ENCODE results near the gene CACNA2D3.

Gene CACNA2D3

DNA sequence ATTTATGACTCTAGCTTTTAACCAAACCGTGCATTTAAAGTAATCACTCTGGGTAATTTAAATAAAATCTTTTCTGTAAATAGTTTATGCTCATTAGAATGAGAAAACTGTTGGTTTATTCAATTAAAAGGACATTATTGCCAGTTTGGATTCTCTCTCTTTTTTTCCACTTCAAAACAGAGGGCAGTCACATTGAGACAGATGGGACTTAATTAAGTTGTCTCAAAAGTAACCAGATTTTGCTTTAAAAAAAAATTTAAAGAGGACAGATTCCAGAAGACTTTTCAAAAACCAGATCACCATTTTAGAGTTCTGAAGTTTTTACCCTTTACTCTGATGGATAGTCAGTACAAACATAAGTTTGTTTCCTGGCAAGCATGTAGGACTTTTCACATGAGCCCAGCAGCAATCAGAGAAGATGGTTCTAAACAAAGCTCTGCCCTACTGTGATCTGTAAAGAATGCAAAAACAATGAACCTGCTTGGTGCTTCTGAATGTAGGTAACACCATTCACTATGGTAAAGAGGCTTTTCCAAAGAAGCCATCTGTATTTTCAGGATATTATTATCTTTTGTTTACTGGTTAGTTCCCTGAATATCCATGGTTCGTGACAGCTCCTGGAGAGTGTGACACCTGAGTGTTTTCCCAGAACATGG lies 669.3 kb downstream of the CACNA2D3 start:
- no peak overlapping the region for H3K4me3 ChIP-seq (ENCODE audit: control insufficient read depth, low read depth, low read length)
- no peak for DNase-seq (ENCODE audit: low read depth)
- TF ChIP-seq, protein P1, sequence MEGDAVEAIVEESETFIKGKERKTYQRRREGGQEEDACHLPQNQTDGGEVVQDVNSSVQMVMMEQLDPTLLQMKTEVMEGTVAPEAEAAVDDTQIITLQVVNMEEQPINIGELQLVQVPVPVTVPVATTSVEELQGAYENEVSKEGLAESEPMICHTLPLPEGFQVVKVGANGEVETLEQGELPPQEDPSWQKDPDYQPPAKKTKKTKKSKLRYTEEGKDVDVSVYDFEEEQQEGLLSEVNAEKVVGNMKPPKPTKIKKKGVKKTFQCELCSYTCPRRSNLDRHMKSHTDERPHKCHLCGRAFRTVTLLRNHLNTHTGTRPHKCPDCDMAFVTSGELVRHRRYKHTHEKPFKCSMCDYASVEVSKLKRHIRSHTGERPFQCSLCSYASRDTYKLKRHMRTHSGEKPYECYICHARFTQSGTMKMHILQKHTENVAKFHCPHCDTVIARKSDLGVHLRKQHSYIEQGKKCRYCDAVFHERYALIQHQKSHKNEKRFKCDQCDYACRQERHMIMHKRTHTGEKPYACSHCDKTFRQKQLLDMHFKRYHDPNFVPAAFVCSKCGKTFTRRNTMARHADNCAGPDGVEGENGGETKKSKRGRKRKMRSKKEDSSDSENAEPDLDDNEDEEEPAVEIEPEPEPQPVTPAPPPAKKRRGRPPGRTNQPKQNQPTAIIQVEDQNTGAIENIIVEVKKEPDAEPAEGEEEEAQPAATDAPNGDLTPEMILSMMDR (IDR thresholded peaks at IDR 0.05; ENCODE audit: control insufficient read depth, insufficient read depth, low read depth, low read length, missing control alignments), result no peak

DNA sequence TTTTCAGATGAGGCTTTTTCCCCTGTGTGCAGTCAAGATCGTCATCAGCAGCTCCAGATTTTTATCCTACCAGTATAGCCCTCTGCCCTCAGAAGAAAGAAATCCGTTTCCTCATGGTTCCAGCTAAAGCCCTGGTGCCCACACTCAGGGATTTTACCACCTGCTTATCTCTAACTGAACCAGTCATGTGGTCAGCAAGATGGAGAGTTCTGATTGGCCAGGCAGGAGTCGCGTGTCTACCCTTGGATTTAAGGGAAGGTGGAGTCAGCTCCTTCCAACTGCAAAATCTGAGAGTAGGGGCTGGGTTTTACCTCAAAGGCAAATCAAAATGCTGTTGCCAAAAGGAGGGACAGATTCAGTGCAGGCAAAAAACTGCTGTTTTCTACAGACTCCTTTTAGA lies 670.2 kb downstream of the CACNA2D3 start:
- H3K4me3 ChIP-seq (ENCODE audit: control insufficient read depth, low read depth, low read length), result no peak overlapping the region
- TF ChIP-seq, protein P1 (IDR thresholded peaks at IDR 0.05; ENCODE audit: control insufficient read depth, insufficient read depth, low read depth, low read length, missing control alignments), result no peak
- DNase-seq (ENCODE audit: low read depth), result no peak

DNA sequence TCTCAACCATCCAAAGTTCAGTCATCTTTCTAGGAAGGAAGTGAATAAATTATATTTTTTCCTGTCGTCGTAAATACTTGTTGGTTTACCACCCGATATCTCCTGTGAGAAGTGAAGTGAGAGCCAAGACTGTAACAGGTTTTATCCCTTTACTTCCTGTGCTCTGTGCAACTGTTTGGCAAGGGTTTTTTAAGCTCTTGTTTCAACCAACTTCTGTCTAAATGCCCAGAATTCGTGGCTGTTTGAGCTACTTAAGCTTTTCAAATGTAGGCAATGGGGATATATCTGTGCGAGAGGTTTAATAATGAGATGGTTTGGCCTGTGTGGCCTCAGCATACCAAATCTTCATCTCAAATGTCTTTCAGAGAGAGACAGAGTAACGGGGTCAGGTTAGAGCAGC lies 670.8 kb downstream of the CACNA2D3 start:
- no peak for DNase-seq (ENCODE audit: low read depth)
- no peak overlapping the region for H3K4me3 ChIP-seq (ENCODE audit: control insufficient read depth, low read depth, low read length)
- TF ChIP-seq, protein P1 (IDR thresholded peaks at IDR 0.05; ENCODE audit: control insufficient read depth, insufficient read depth, low read depth, low read length, missing control alignments), result no peak

DNA sequence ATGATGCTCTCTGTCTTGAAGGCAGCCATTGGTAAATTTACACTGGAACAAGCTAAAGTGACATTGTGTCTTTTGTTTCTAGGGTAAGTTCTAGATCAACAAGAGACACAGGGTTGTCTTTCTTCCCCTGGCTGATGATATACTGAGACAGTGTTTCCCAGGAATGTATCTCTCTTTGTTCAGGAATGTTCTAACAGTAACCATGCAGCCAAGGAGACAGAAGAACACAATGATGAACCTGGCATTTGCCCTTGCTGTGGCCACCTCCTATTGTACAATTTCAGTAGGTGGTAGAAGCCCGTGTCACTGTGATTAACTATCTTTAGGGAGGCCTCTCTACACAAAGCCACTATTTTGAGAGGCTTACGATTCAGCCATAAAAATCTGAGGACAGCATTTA lies 674.8 kb downstream of the CACNA2D3 start:
- TF ChIP-seq, protein P1 (IDR thresholded peaks at IDR 0.05; ENCODE audit: control insufficient read depth, insufficient read depth, low read depth, low read length, missing control alignments), result no peak
- H3K4me3 ChIP-seq (ENCODE audit: control insufficient read depth, low read depth, low read length), result no peak overlapping the region
- no peak for DNase-seq (ENCODE audit: low read depth)

DNA sequence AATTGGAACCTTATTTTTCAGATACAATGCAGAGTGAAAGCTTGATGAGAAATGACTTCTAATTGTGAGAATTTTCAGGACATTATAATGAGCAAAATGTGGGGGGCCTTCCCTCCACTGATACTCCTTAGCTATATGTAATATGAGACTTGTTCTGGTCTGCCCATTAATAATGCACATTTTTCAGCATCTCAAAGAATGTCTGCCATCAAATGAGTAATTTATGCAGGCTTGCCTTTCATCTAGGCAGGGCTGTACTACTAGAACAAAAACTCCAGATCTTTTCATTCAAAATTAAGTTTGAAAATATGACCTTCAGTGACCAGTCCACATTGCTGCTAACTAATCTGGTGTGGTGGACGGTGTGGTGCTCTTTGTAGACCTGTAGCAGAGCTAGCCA lies 678.1 kb downstream of the CACNA2D3 start:
- H3K4me3 ChIP-seq (ENCODE audit: control insufficient read depth, low read depth, low read length), result no peak overlapping the region
- no peak for DNase-seq (ENCODE audit: low read depth)
- TF ChIP-seq, protein P1 (IDR thresholded peaks at IDR 0.05; ENCODE audit: control insufficient read depth, insufficient read depth, low read depth, low read length, missing control alignments), result no peak

DNA sequence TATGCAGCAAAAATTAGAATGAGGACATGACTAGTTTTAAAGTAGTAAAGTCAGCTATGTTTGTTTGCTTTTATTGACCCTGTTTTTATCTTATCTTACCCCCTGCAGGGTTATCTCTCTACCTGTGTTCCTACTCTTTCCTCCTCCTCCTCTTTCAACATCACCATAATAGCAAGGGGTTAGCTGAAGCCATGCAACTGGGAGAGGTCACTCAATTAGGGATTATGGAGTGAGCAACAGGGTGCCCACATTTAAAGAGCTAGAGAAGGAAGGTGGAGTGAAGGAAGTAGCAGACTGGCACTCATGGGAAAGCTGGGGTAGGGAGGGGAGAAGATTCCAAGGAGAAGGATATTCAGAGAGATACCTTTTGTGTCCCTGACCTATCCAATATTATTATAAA lies 679.6 kb downstream of the CACNA2D3 start:
- DNase-seq (ENCODE audit: low read depth), result no peak
- H3K4me3 ChIP-seq (ENCODE audit: control insufficient read depth, low read depth, low read length), result no peak overlapping the region
- TF ChIP-seq, protein P1 (IDR thresholded peaks at IDR 0.05; ENCODE audit: control insufficient read depth, insufficient read depth, low read depth, low read length, missing control alignments), result no peak

All from AG09309 (cell line).